Keratinocyte (primary cell): ENCODE results near the gene SLC30A3. TPM values are rescaled to one million over a fixed set of nuclear protein-coding genes. Genes with fewer than 3 reads are reported as not detected.

Experiments
- DNase-seq: peaks from one replicate; pipeline ENCODE4 v3.0.0-alpha.2; 2011; ENCODE audit warnings: low read depth, missing footprints, low spot score
- FAIRE-seq: peaks from 2 replicates; lab custom pipeline; 2011; peaks lifted over from hg19 to GRCh38; lab: Jason Lieb, UNC
- H2AFZ ChIP-seq: 2 replicates; pipeline ENCODE4 v1.6.0; 2012; ENCODE audit warnings: low read length, control low read depth, inconsistent platforms; ENCODE audit not compliant: control insufficient read depth
- H3K27ac ChIP-seq: 2 replicates; pipeline ENCODE4 v1.5.1; 2011; ENCODE audit warnings: low read length; ENCODE audit not compliant: control insufficient read depth, insufficient read depth
- H3K27me3 ChIP-seq: 3 replicates; pipeline ENCODE4 v1.6.0; 2011; ENCODE audit warnings: low read length; ENCODE audit not compliant: control insufficient read depth, insufficient read depth; ENCODE audit errors: extremely low read depth
- H3K36me3 ChIP-seq, 2 experiments: 2 replicates in 1 of 2; 3 replicates in 1 of 2; pipeline ENCODE4 v1.5.1; 2011; ENCODE audit warnings: low read length in 2 of 2, mild to moderate bottlenecking in 1 of 2; ENCODE audit not compliant: control insufficient read depth in 2 of 2, insufficient read depth in 2 of 2; ENCODE audit errors: extremely low read depth in 1 of 2
- H3K4me1 ChIP-seq: 3 replicates; pipeline ENCODE4 v1.5.1; 2011; ENCODE audit warnings: low read length; ENCODE audit not compliant: control insufficient read depth, insufficient read depth; ENCODE audit errors: extremely low read depth
- H3K4me2 ChIP-seq: 3 replicates; pipeline ENCODE4 v1.6.0; 2011; ENCODE audit warnings: low read depth, low read length; ENCODE audit not compliant: control insufficient read depth, insufficient read depth; ENCODE audit errors: extremely low read depth
- H3K4me3 ChIP-seq, 3 experiments: fragments of 200-600 bp in 1 of 3; sonication (generic) in 1 of 3; 2 replicates in 2 of 3; 3 replicates in 1 of 3; pipeline ENCODE4 v1.5.1; 2011 to 2016; ENCODE audit warnings: low read length in 3 of 3, mild to moderate bottlenecking in 3 of 3, control low read depth in 2 of 3, inconsistent platforms in 1 of 3, low read depth in 1 of 3, mixed read lengths in 1 of 3, mixed run types in 1 of 3, moderate library complexity in 1 of 3; ENCODE audit not compliant: control insufficient read depth in 2 of 3, insufficient read depth in 2 of 3; ENCODE audit errors: extremely low read depth in 1 of 3
- H3K79me2 ChIP-seq: 2 replicates; pipeline ENCODE4 v1.6.0; 2012; ENCODE audit warnings: low read length; ENCODE audit not compliant: control insufficient read depth, insufficient read depth
- H3K9ac ChIP-seq: 3 replicates; pipeline ENCODE4 v1.6.0; 2011; ENCODE audit warnings: low read length; ENCODE audit not compliant: control insufficient read depth, insufficient read depth; ENCODE audit errors: extremely low read depth
- H3K9me1 ChIP-seq: 3 replicates; pipeline ENCODE4 v1.6.0; 2011; ENCODE audit warnings: low read length; ENCODE audit not compliant: control insufficient read depth, insufficient read depth; ENCODE audit errors: extremely low read depth
- H3K9me3 ChIP-seq: 2 replicates; pipeline ENCODE4 v1.5.1; 2012; ENCODE audit warnings: low read depth, low read length; ENCODE audit not compliant: control insufficient read depth
- H4K20me1 ChIP-seq: 3 replicates; pipeline ENCODE4 v1.6.0; 2011; ENCODE audit warnings: low read length; ENCODE audit not compliant: control insufficient read depth, insufficient read depth; ENCODE audit errors: extremely low read depth
- EZH2 ChIP-seq: IDR thresholded peaks from one replicate; pipeline ENCODE4 v1.6.1; 2012; ENCODE audit warnings: inconsistent platforms, mild to moderate bottlenecking, low read length, moderate library complexity
- dilution Hi-C: fragments of 300-500 bp; cut with MboI; formaldehyde crosslinking; loops from one replicate; pipeline ENCODE4 v1.7.0; 2020; ENCODE audit warnings: low sequenced_read_pairs; ENCODE audit not compliant: extremely low pct_ligation_motif_present
- polyA plus RNA-seq, 5 experiments: library from polyadenylated mRNA; depleted of rRNA in 3 of 5; stranded (reverse) in 3 of 5; stranded (forward) in 1 of 5; unstranded in 1 of 5; fragments of >200 nt; gene quantifications; 1 replicate in 1 of 5; 2 replicates in 3 of 5; 3 replicates in 1 of 5; pipeline versions ENCODE4 v1.2.1 to v1.2.3, GENCODE V29; 2011 to 2012; ENCODE audit warnings: missing spikeins in 2 of 5, low read depth in 1 of 5, low replicate concordance in 1 of 5
- TF ChIP-seq, protein P1 (sequence below), 3 experiments: IDR thresholded peaks in 1 of 3; conservative IDR thresholded peaks in 1 of 3; optimal IDR thresholded peaks in 1 of 3; 2 replicates in 2 of 3; 3 replicates in 1 of 3; pipeline versions ENCODE3 to v1.5.1; 2011; ENCODE audit warnings: low read length in 3 of 3, mild to moderate bottlenecking in 3 of 3, moderate library complexity in 2 of 3, control low read depth in 1 of 3, inconsistent platforms in 1 of 3; ENCODE audit not compliant: insufficient read depth in 2 of 3; ENCODE audit errors: extremely low read depth in 1 of 3

The SLC30A3 gene
- polyA plus RNA-seq, 1 donor (not counting 4 experiments of a cell fraction or from before 2014, with no cell fraction given), result not detected

DNA sequence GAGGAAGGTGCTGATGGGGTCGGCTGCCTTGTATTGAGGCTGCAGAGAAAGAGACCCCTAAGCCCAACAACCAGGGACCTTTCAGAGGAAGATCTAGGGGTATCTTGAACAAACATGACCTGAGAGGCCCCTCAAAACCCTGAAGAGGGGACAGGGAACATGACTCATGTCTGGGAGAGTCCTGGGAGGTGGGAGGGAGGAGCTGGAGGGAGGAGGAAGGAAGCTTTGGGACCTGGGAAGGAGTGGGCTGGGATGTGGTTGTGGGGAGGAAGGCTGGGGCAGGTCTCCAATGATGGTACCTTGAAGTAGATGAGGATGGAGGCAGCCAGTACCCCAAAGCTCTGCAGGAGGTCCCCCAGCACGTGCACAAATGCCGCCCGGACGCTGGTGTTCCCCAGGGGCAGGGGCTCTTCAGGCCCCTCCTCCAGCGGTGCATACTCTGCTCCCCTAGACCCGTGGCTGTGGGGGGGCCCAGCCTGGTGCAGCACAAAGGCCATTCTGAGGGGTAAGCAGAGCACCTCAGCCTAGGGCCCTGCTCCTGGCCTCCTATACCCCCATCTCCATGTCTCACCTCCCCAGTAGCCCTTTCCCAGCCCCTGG is 5.9 kb downstream of the SLC30A3 start:
- H2AFZ ChIP-seq, result no peak overlapping the region
- no peak overlapping the region for H3K4me3 ChIP-seq
- H3K9me1 ChIP-seq, result no peaks in the 10 kb centered on the region
- no peaks in the 10 kb centered on the region for H3K9me3 ChIP-seq
- no peak overlapping the region for H3K27ac ChIP-seq
- no peaks in the 10 kb centered on the region for H3K79me2 ChIP-seq
- H3K4me2 ChIP-seq, result no peak overlapping the region
- FAIRE-seq (no peak), DNase-seq (no peak)
- TF ChIP-seq, protein P1, sequence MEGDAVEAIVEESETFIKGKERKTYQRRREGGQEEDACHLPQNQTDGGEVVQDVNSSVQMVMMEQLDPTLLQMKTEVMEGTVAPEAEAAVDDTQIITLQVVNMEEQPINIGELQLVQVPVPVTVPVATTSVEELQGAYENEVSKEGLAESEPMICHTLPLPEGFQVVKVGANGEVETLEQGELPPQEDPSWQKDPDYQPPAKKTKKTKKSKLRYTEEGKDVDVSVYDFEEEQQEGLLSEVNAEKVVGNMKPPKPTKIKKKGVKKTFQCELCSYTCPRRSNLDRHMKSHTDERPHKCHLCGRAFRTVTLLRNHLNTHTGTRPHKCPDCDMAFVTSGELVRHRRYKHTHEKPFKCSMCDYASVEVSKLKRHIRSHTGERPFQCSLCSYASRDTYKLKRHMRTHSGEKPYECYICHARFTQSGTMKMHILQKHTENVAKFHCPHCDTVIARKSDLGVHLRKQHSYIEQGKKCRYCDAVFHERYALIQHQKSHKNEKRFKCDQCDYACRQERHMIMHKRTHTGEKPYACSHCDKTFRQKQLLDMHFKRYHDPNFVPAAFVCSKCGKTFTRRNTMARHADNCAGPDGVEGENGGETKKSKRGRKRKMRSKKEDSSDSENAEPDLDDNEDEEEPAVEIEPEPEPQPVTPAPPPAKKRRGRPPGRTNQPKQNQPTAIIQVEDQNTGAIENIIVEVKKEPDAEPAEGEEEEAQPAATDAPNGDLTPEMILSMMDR (optimal IDR thresholded peaks at IDR 0.05 in 1 of 3, IDR thresholded peaks at IDR 0.05 in 1 of 3, conservative IDR thresholded peaks at IDR 0.05 in 1 of 3; ENCODE audit: extremely low read depth in 1 of 3, insufficient read depth in 2 of 3, low read length in 3 of 3), result no peak
- H4K20me1 ChIP-seq, result no peaks in the 10 kb centered on the region
- no peaks in the 10 kb centered on the region for H3K36me3 ChIP-seq
- dilution Hi-C loops, result no loop called here
- peaks cover 49% of the 10 kb centered on the region for H3K27me3 ChIP-seq
- peaks cover 2% of the 10 kb centered on the region for H3K4me1 ChIP-seq
- H3K9ac ChIP-seq, result no peak overlapping the region

DNA sequence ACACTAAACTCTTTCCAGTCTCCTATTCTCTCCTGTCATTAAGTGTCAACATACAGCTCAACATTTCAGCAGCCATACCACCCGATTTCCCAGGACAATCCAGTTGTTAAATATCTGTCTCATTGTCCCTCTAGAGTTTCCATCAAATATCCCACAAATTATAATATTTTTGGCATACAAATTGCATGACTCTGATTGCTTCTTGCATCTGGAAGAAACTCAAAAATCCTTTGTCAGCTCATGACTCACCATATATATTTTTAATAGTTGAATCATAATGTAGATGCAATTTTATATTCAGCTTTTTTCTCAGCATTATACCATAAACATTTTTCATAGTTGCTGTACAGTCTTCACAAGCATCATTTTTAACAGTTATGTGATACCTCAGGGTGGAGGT is 7.2 kb downstream of the SLC30A3 start:
- Histone ChIP-seq H3K4me1 (peaks cover 2% of the 10 kb centered on the region), H4K20me1 (no peaks in the 10 kb centered on the region), H3K9me3 (no peaks in the 10 kb centered on the region), H3K36me3 (no peaks in the 10 kb centered on the region), H3K4me2 (no peak overlapping the region), H3K9me1 (no peaks in the 10 kb centered on the region), H3K27me3 (peaks cover 45% of the 10 kb centered on the region), H3K9ac (no peak overlapping the region), H3K27ac (no peak overlapping the region), H3K79me2 (no peaks in the 10 kb centered on the region), H2AFZ (no peak overlapping the region), H3K4me3 (no peak overlapping the region)
- dilution Hi-C loops, result no loop called here
- FAIRE-seq, result no peak
- no peak for DNase-seq
- TF ChIP-seq, protein P1 (optimal IDR thresholded peaks at IDR 0.05 in 1 of 3, IDR thresholded peaks at IDR 0.05 in 1 of 3, conservative IDR thresholded peaks at IDR 0.05 in 1 of 3; ENCODE audit: extremely low read depth in 1 of 3, insufficient read depth in 2 of 3, low read length in 3 of 3), result no peak
- TF ChIP-seq EZH2, result no peak
